ENCODE data around the gene PTP4A1. TPM values are rescaled to one million over a fixed set of nuclear protein-coding genes. Genes with fewer than 3 reads are reported as not detected.
"Not testable (repeated sequence)": the region's sequence is repeated elsewhere in the genome, so short reads cannot be mapped to it uniquely, and the experiment has no call there.

Gene PTP4A1
- 10 to 100 TPM; 16.0 to 30.9 TPM for polyA plus RNA-seq

- H3K4me1 ChIP-seq (ENCODE audit: control insufficient read depth in 2 of 2, insufficient read depth in 2 of 2, low read length in 1 of 2): no peaks in the 10 kb centered on the region
- H3K27me3 ChIP-seq (ENCODE audit: control insufficient read depth in 1 of 2, insufficient read depth in 2 of 2, low read length in 2 of 2): no peaks in the 10 kb centered on the region
- H3K9me3 ChIP-seq (ENCODE audit: control insufficient read depth in 2 of 2, insufficient read depth in 1 of 2, low read depth in 1 of 2, low read length in 1 of 2): no peaks in the 10 kb centered on the region
- H3K27ac ChIP-seq (ENCODE audit: low read depth in 2 of 2, low read length in 1 of 2): peak within 1 kb of the TSS; percentile 99 to 100
- 0 to 1% methylated on average over 64 to 73 of the region's 73 CpGs for WGBS, 2 donors
- H3K4me3 ChIP-seq (ENCODE audit: low read depth in 1 of 2, low read length in 2 of 2): peak within 1 kb of the TSS; percentile 94 to 99
- H3K36me3 ChIP-seq (ENCODE audit: control insufficient read depth in 2 of 2, insufficient read depth in 2 of 2, low read length in 1 of 2): no peaks in the 10 kb centered on the region
Measured at GRCh38 chr6:63572044-63572746, at the start of gene PTP4A1, which contains the start of gene LOC128125822. PTP4A1 (plus strand) TSS chr6:63572480; CDS start chr6:63576881, 4,401 bp downstream. LOC128125822 (plus strand) TSS chr6:63572480.

DNA sequence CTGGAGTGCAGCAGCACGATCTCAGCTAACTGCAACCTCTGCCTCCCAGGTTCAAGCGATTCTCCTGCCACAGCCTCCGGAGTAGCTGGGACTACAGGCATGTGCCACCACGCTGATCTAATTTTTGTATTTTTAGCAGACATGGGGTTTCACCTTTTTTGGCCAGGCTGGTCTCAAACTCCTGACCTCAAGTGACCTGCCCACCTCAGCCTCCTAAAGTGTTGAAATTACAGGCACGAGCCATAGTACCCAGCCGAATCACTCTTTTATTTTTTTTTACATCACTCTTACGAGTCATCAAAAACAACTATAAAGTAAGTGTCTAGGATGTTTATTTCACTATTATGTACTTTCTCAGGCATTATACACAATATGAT, 49.4 kb upstream of the PTP4A1 start:
- not testable (repeated sequence) for H3K4me3 ChIP-seq (ENCODE audit: low read depth in 1 of 2, low read length in 2 of 2); H3K4me1 ChIP-seq (ENCODE audit: control insufficient read depth in 2 of 2, insufficient read depth in 2 of 2, low read length in 1 of 2); H3K27ac ChIP-seq (ENCODE audit: low read depth in 2 of 2, low read length in 1 of 2); H3K36me3 ChIP-seq (ENCODE audit: control insufficient read depth in 2 of 2, insufficient read depth in 2 of 2, low read length in 1 of 2); H3K9me3 ChIP-seq (ENCODE audit: control insufficient read depth in 2 of 2, insufficient read depth in 1 of 2, low read depth in 1 of 2, low read length in 1 of 2); H3K27me3 ChIP-seq (ENCODE audit: control insufficient read depth in 1 of 2, insufficient read depth in 2 of 2, low read length in 2 of 2)
- WGBS, 2 donors: 84 to 85% methylated on average over 7 of the region's 7 CpGs

- Histone ChIP-seq H3K4me1 (ENCODE audit: control insufficient read depth in 2 of 2, insufficient read depth in 2 of 2, low read length in 1 of 2) (no peaks in the 10 kb centered on the region), H3K4me3 (ENCODE audit: low read depth in 1 of 2, low read length in 2 of 2) (no peak overlapping the region), H3K9me3 (ENCODE audit: control insufficient read depth in 2 of 2, insufficient read depth in 1 of 2, low read depth in 1 of 2, low read length in 1 of 2) (no peaks in the 10 kb centered on the region), H3K36me3 (ENCODE audit: control insufficient read depth in 2 of 2, insufficient read depth in 2 of 2, low read length in 1 of 2) (no peaks in the 10 kb centered on the region), H3K27ac (ENCODE audit: low read depth in 2 of 2, low read length in 1 of 2) (no peak overlapping the region), H3K27me3 (ENCODE audit: control insufficient read depth in 1 of 2, insufficient read depth in 2 of 2, low read length in 2 of 2) (no peaks in the 10 kb centered on the region)
- WGBS, 2 donors: 96 to 97% methylated on average over 4 of the region's 4 CpGs
Measured at GRCh38 chr6:63523630-63524029, 48.6 kb upstream of the PTP4A1 start.

DNA sequence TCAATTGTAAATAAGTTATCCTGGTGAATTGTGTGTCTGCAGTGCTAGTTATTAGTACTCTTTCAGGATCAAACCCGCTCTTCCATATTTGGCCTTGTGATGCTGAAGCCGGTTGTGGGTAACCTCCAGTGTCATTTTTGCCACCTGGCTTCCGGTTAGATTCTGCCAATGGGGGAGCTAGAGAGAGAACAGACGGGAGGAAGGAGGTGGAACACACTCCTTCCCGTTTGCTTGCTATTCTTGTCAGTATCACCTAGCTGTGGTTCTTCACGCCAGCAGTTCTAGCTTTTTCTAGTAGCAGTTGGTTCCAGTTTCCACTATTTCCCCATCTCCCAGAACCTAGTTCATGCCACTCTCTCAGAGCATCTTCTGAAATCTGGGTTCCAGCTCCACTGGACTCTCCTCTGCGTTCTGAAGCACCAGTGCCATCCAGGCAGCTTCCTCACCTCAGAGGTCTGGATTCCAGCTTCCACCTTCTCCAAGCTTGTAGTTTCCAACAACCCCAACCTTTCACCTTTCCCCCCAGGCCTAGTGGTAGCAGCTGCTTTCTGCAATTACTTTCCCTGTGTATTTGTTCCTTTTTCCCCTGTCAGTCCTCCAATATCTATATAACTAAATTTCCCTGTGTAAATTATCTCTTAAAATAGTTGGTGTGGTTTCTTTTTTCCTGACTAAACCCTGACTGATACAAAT, 46.9 kb upstream of the PTP4A1 start:
- Histone ChIP-seq H3K36me3 (ENCODE audit: control insufficient read depth in 2 of 2, insufficient read depth in 2 of 2, low read length in 1 of 2) (no peaks in the 10 kb centered on the region), H3K4me3 (ENCODE audit: low read depth in 1 of 2, low read length in 2 of 2) (no peak overlapping the region), H3K27me3 (ENCODE audit: control insufficient read depth in 1 of 2, insufficient read depth in 2 of 2, low read length in 2 of 2) (no peaks in the 10 kb centered on the region), H3K27ac (ENCODE audit: low read depth in 2 of 2, low read length in 1 of 2) (no peak overlapping the region), H3K4me1 (ENCODE audit: control insufficient read depth in 2 of 2, insufficient read depth in 2 of 2, low read length in 1 of 2) (no peaks in the 10 kb centered on the region), H3K9me3 (ENCODE audit: control insufficient read depth in 2 of 2, insufficient read depth in 1 of 2, low read depth in 1 of 2, low read length in 1 of 2) (no peaks in the 10 kb centered on the region)
- WGBS, 2 donors: 82 to 83% methylated on average over 7 of the region's 7 CpGs

GRCh38 chr6:63526931-63527330, 45.3 kb upstream of the PTP4A1 start:
- Histone ChIP-seq H3K9me3 (ENCODE audit: control insufficient read depth in 2 of 2, insufficient read depth in 1 of 2, low read depth in 1 of 2, low read length in 1 of 2) (no peaks in the 10 kb centered on the region), H3K36me3 (ENCODE audit: control insufficient read depth in 2 of 2, insufficient read depth in 2 of 2, low read length in 1 of 2) (no peaks in the 10 kb centered on the region), H3K4me3 (ENCODE audit: low read depth in 1 of 2, low read length in 2 of 2) (no peak overlapping the region), H3K27ac (ENCODE audit: low read depth in 2 of 2, low read length in 1 of 2) (no peak overlapping the region), H3K27me3 (ENCODE audit: control insufficient read depth in 1 of 2, insufficient read depth in 2 of 2, low read length in 2 of 2) (no peaks in the 10 kb centered on the region), H3K4me1 (ENCODE audit: control insufficient read depth in 2 of 2, insufficient read depth in 2 of 2, low read length in 1 of 2) (no peaks in the 10 kb centered on the region)

DNA sequence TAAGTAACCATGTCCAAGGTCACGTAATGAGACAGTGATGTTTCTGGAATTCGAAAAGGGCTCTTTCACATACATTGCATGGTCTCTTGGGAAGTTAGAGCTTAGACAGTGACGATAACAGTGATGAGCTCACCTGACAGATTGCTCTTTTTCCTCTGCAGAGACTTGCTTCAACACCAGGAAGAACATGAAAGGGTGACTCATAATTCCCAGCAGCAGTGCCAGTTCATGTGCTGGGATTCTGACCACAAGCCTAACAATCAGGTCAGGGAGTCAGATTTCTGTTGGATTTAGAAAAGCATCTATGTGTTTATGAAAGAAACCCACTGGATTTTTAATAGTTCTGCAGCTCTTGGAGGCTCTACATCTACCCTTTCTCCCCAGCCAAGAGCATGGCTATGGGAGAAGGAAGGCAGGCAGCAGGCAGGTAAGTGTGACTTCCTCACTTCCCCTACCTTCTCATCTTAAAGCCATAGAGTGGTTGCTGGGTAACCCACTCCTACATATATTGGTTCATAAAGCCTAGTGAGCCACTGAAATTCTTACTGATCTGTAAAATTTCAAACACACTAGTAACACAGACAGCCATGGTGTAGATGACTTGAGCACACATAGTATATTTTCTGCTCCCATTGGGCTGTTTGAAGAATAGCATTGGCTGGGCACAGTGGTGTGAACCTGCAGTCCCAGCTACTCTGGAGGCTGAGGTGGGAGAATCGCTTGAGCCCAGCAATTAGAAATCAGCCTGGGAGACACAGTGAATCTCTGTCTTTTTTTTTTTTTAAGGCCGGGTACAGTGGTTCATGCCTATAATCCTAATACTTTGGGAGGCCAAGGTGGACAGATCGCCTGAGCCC, 44.4 kb upstream of the PTP4A1 start:
- H3K27me3 ChIP-seq (ENCODE audit: control insufficient read depth in 1 of 2, insufficient read depth in 2 of 2, low read length in 2 of 2): no peaks in the 10 kb centered on the region
- H3K27ac ChIP-seq (ENCODE audit: low read depth in 2 of 2, low read length in 1 of 2): peak overlapping the region in 1 of 2 donors; percentile 24
- H3K4me3 ChIP-seq (ENCODE audit: low read depth in 1 of 2, low read length in 2 of 2): no peak overlapping the region
- H3K36me3 ChIP-seq (ENCODE audit: control insufficient read depth in 2 of 2, insufficient read depth in 2 of 2, low read length in 1 of 2): no peaks in the 10 kb centered on the region
- 63 to 68% methylated on average over 6 of the region's 6 CpGs for WGBS, 2 donors
- no peaks in the 10 kb centered on the region for H3K4me1 ChIP-seq (ENCODE audit: control insufficient read depth in 2 of 2, insufficient read depth in 2 of 2, low read length in 1 of 2)
- no peaks in the 10 kb centered on the region for H3K9me3 ChIP-seq (ENCODE audit: control insufficient read depth in 2 of 2, insufficient read depth in 1 of 2, low read depth in 1 of 2, low read length in 1 of 2)

DNA sequence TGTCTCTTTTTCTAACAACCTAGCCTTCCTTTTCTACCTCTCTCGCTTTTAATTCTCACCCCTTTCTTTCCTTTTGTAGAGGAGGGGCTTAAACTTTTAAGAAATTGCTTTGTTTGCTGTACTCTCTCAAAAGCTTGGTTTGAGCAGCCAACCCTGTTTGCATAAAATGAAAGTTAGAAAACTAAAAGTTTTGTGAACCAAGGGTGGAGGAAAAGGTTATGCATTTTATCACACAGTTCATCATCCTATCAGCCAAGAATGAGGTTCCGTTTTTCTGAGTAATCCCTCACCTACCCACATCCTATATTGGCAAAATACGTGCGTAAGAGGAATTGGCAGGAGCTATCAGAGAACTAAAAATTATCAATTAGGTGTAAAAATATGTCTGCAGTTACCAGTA, 42.8 kb upstream of the PTP4A1 start:
- 37 to 38% methylated on average over 4 of the region's 4 CpGs for WGBS, 2 donors
- no peaks in the 10 kb centered on the region for H3K36me3 ChIP-seq (ENCODE audit: control insufficient read depth in 2 of 2, insufficient read depth in 2 of 2, low read length in 1 of 2)
- no peak overlapping the region for H3K4me3 ChIP-seq (ENCODE audit: low read depth in 1 of 2, low read length in 2 of 2)
- H3K9me3 ChIP-seq (ENCODE audit: control insufficient read depth in 2 of 2, insufficient read depth in 1 of 2, low read depth in 1 of 2, low read length in 1 of 2): no peaks in the 10 kb centered on the region
- H3K4me1 ChIP-seq (ENCODE audit: control insufficient read depth in 2 of 2, insufficient read depth in 2 of 2, low read length in 1 of 2): no peaks in the 10 kb centered on the region
- no peak overlapping the region for H3K27ac ChIP-seq (ENCODE audit: low read depth in 2 of 2, low read length in 1 of 2)
- no peaks in the 10 kb centered on the region for H3K27me3 ChIP-seq (ENCODE audit: control insufficient read depth in 1 of 2, insufficient read depth in 2 of 2, low read length in 2 of 2)

GRCh38 chr6:63530182-63530581, 42.1 kb upstream of the PTP4A1 start:
- no peaks in the 10 kb centered on the region for H3K9me3 ChIP-seq (ENCODE audit: control insufficient read depth in 2 of 2, insufficient read depth in 1 of 2, low read depth in 1 of 2, low read length in 1 of 2)
- H3K36me3 ChIP-seq (ENCODE audit: control insufficient read depth in 2 of 2, insufficient read depth in 2 of 2, low read length in 1 of 2): no peaks in the 10 kb centered on the region
- H3K4me3 ChIP-seq (ENCODE audit: low read depth in 1 of 2, low read length in 2 of 2): no peak overlapping the region
- no peak overlapping the region for H3K27ac ChIP-seq (ENCODE audit: low read depth in 2 of 2, low read length in 1 of 2)
- no peaks in the 10 kb centered on the region for H3K27me3 ChIP-seq (ENCODE audit: control insufficient read depth in 1 of 2, insufficient read depth in 2 of 2, low read length in 2 of 2)
- 88% methylated on average over 3 of the region's 3 CpGs for WGBS, 2 donors
- H3K4me1 ChIP-seq (ENCODE audit: control insufficient read depth in 2 of 2, insufficient read depth in 2 of 2, low read length in 1 of 2): no peaks in the 10 kb centered on the region

DNA sequence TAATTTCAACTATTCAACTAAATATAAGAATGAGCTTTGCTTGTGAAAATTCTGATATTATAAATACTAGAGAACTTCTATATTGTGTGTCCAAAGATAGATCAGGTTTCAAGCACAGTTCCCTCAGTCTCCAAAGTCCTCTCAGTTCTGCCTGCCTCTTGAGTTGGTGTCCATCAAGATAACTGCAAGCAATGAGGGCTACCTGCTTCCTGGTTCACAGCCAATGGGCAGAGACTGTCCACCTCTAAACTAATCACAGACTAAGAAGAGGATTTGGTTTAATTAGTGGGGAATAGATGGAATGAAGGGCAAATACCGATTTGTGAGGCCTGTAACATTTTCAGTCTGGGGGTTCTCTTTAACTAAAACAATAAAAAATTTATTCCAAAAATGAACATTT, 41.3 kb upstream of the PTP4A1 start:
- H3K27ac ChIP-seq (ENCODE audit: low read depth in 2 of 2, low read length in 1 of 2): no peak overlapping the region
- H3K27me3 ChIP-seq (ENCODE audit: control insufficient read depth in 1 of 2, insufficient read depth in 2 of 2, low read length in 2 of 2): no peaks in the 10 kb centered on the region
- WGBS, 2 donors: 86 to 98% methylated on average over 1 of the region's 1 CpG

More for the DNA sequence above, 41.3 kb upstream of the PTP4A1 start:
- Histone ChIP-seq H3K4me1 (ENCODE audit: control insufficient read depth in 2 of 2, insufficient read depth in 2 of 2, low read length in 1 of 2) (no peaks in the 10 kb centered on the region), H3K9me3 (ENCODE audit: control insufficient read depth in 2 of 2, insufficient read depth in 1 of 2, low read depth in 1 of 2, low read length in 1 of 2) (no peaks in the 10 kb centered on the region), H3K4me3 (ENCODE audit: low read depth in 1 of 2, low read length in 2 of 2) (no peak overlapping the region), H3K36me3 (ENCODE audit: control insufficient read depth in 2 of 2, insufficient read depth in 2 of 2, low read length in 1 of 2) (no peaks in the 10 kb centered on the region)
